ENCODE data around the gene BLTP3A.

BLTP3A gene

DNA sequence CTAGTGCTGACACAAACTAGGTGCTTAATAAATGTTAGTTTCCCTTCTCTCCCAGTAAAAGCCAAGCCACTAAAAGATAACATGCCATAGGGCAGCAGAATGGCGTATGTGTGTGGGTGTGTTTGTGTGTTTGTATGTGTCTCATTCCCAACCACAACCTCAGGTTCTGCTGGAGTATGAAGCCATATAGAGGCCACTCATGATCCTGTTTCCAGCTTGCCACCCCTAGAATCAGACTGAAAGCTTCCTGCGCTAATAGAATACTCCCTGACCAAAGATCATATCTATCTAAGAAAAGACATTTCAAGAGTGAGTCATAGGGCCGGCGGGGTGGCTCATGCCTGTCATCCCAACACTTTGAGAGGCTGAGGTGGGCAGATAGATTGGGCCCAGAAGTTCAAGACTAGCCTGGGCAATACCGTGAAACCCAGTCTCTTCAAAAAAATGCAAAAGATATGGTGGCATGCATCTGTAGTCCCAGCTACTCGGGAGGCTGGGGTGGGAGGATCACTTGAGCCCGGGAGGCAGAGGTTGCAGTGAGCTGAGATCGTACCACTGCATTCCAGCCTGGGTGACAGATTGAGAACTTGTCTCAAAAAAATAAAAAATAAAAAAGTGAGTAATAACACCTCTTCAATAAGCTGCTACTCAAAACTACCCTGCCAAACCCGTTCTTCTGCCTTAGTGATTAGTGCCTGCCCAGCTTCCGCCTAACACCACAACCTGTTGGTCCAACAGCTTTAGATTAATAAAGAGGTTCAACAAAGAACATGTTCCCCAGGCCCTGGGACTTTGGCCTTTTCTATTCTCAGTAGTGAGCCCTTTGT, 46.4 kb upstream of the BLTP3A start:
- ATAC-seq: peak; percentile 93
- TF ChIP-seq ESRRG (CRISPR knock-in tag; IDR thresholded peaks at IDR 0.05) (no peak), ISL1 (CRISPR knock-in tag; IDR thresholded peaks at IDR 0.05) (peak; percentile 27; the same call in 1 of the 2 replicates), TCF4 (CRISPR knock-in tag; IDR thresholded peaks at IDR 0.05; ENCODE audit: borderline replicate concordance) (no peak), ZFP30 (CRISPR knock-in tag; IDR thresholded peaks at IDR 0.05) (no peak), ZFP3 (CRISPR knock-in tag; IDR thresholded peaks at IDR 0.05) (no peak)
- TF ChIP-seq, protein P1, sequence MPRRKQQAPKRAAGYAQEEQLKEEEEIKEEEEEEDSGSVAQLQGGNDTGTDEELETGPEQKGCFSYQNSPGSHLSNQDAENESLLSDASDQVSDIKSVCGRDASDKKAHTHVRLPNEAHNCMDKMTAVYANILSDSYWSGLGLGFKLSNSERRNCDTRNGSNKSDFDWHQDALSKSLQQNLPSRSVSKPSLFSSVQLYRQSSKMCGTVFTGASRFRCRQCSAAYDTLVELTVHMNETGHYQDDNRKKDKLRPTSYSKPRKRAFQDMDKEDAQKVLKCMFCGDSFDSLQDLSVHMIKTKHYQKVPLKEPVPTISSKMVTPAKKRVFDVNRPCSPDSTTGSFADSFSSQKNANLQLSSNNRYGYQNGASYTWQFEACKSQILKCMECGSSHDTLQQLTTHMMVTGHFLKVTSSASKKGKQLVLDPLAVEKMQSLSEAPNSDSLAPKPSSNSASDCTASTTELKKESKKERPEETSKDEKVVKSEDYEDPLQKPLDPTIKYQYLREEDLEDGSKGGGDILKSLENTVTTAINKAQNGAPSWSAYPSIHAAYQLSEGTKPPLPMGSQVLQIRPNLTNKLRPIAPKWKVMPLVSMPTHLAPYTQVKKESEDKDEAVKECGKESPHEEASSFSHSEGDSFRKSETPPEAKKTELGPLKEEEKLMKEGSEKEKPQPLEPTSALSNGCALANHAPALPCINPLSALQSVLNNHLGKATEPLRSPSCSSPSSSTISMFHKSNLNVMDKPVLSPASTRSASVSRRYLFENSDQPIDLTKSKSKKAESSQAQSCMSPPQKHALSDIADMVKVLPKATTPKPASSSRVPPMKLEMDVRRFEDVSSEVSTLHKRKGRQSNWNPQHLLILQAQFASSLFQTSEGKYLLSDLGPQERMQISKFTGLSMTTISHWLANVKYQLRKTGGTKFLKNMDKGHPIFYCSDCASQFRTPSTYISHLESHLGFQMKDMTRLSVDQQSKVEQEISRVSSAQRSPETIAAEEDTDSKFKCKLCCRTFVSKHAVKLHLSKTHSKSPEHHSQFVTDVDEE (CRISPR knock-in tag; IDR thresholded peaks at IDR 0.05): no peak
- TF ChIP-seq, protein P2, sequence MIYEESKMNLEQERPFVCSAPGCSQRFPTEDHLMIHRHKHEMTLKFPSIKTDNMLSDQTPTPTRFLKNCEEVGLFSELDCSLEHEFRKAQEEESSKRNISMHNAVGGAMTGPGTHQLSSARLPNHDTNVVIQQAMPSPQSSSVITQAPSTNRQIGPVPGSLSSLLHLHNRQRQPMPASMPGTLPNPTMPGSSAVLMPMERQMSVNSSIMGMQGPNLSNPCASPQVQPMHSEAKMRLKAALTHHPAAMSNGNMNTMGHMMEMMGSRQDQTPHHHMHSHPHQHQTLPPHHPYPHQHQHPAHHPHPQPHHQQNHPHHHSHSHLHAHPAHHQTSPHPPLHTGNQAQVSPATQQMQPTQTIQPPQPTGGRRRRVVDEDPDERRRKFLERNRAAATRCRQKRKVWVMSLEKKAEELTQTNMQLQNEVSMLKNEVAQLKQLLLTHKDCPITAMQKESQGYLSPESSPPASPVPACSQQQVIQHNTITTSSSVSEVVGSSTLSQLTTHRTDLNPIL (CRISPR knock-in tag; IDR thresholded peaks at IDR 0.05; ENCODE audit: low read depth): no peak

DNA sequence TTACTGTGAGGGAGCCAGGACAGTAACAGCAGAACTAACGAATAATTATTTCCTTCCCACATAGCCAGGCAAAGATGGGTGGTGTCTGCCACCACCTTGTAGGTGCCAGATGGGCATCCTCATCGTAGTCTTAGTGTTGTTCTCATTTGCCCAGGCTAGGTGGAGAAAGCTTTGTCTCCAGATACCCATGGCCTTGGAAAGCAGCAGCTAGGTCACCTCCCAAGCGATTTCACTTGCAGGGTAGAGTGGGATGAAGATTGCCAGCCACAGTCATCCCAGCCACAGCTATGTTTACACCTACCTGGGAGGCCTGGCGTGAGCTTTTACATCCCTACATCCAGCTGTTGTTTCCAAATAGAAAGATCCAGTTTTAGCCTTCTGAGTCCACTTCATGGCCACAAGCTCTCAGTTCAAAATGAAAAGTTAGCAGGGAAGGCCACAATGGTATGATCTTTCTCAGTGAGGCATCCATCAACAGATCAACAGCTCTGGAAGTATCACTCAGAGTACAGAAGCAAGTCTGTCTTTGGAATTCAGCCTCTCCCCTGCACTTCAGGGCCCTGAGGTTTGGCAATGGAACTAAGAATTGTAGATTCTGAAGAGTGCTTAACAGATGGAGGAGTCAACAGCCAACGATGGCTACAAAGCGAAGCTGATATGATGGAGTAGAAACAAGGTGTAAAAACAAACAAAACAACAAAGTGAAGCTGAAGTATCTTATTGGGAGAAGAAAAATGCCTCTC, 45.6 kb upstream of the BLTP3A start:
- TF ChIP-seq ZNF8 (CRISPR knock-in tag; IDR thresholded peaks at IDR 0.05) (no peak), SNAI2 (CRISPR knock-in tag; IDR thresholded peaks at IDR 0.05) (no peak), ZFP3 (CRISPR knock-in tag; IDR thresholded peaks at IDR 0.05) (no peak), ZC3H10 (CRISPR knock-in tag; IDR thresholded peaks at IDR 0.05) (no peak), ARNTL (CRISPR knock-in tag; IDR thresholded peaks at IDR 0.05; ENCODE audit: borderline replicate concordance, low read depth) (no peak), OSR1 (CRISPR knock-in tag; IDR thresholded peaks at IDR 0.05) (no peak), ISL1 (CRISPR knock-in tag; IDR thresholded peaks at IDR 0.05) (no peak), PPARA (CRISPR knock-in tag; IDR thresholded peaks at IDR 0.05; ENCODE audit: borderline replicate concordance) (no peak), GLIS3 (CRISPR knock-in tag; IDR thresholded peaks at IDR 0.05) (no peak), CSDC2 (CRISPR knock-in tag; IDR thresholded peaks at IDR 0.05) (no peak), ZNF70 (CRISPR knock-in tag; IDR thresholded peaks at IDR 0.05) (no peak), ZNF565 (CRISPR knock-in tag; conservative IDR thresholded peaks at IDR 0.05; ENCODE audit: low read depth) (no peak), ESRRG (CRISPR knock-in tag; IDR thresholded peaks at IDR 0.05) (no peak), RARB (CRISPR knock-in tag; IDR thresholded peaks at IDR 0.05) (no peak), ZFP30 (CRISPR knock-in tag; IDR thresholded peaks at IDR 0.05) (no peak), BACH2 (CRISPR knock-in tag; IDR thresholded peaks at IDR 0.05; ENCODE audit: borderline replicate concordance) (no peak)
- TF ChIP-seq, protein P1 (CRISPR knock-in tag; IDR thresholded peaks at IDR 0.05): no peak
- TF ChIP-seq, protein P3, sequence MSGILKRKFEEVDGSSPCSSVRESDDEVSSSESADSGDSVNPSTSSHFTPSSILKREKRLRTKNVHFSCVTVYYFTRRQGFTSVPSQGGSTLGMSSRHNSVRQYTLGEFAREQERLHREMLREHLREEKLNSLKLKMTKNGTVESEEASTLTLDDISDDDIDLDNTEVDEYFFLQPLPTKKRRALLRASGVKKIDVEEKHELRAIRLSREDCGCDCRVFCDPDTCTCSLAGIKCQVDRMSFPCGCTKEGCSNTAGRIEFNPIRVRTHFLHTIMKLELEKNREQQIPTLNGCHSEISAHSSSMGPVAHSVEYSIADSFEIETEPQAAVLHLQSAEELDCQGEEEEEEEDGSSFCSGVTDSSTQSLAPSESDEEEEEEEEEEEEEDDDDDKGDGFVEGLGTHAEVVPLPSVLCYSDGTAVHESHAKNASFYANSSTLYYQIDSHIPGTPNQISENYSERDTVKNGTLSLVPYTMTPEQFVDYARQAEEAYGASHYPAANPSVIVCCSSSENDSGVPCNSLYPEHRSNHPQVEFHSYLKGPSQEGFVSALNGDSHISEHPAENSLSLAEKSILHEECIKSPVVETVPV (CRISPR knock-in tag; IDR thresholded peaks at IDR 0.05): no peak
- TF ChIP-seq, protein P4, sequence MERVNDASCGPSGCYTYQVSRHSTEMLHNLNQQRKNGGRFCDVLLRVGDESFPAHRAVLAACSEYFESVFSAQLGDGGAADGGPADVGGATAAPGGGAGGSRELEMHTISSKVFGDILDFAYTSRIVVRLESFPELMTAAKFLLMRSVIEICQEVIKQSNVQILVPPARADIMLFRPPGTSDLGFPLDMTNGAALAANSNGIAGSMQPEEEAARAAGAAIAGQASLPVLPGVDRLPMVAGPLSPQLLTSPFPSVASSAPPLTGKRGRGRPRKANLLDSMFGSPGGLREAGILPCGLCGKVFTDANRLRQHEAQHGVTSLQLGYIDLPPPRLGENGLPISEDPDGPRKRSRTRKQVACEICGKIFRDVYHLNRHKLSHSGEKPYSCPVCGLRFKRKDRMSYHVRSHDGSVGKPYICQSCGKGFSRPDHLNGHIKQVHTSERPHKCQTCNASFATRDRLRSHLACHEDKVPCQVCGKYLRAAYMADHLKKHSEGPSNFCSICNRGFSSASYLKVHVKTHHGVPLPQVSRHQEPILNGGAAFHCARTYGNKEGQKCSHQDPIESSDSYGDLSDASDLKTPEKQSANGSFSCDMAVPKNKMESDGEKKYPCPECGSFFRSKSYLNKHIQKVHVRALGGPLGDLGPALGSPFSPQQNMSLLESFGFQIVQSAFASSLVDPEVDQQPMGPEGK (CRISPR knock-in tag; IDR thresholded peaks at IDR 0.05; ENCODE audit: borderline replicate concordance): no peak
- TF ChIP-seq, protein P5, sequence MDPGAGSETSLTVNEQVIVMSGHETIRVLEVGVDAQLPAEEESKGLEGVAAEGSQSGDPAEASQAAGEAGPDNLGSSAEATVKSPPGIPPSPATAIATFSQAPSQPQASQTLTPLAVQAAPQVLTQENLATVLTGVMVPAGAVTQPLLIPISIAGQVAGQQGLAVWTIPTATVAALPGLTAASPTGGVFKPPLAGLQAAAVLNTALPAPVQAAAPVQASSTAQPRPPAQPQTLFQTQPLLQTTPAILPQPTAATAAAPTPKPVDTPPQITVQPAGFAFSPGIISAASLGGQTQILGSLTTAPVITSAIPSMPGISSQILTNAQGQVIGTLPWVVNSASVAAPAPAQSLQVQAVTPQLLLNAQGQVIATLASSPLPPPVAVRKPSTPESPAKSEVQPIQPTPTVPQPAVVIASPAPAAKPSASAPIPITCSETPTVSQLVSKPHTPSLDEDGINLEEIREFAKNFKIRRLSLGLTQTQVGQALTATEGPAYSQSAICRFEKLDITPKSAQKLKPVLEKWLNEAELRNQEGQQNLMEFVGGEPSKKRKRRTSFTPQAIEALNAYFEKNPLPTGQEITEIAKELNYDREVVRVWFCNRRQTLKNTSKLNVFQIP (CRISPR knock-in tag; IDR thresholded peaks at IDR 0.05; ENCODE audit: borderline replicate concordance, low read depth): no peak
- ATAC-seq: no peak
